Fibroblast of the aortic adventitia (primary cell): ENCODE results near the gene MYO5B. TPM values are rescaled to one million over a fixed set of nuclear protein-coding genes. Genes with fewer than 3 reads are reported as not detected.

Source experiments
- DNase-seq: peaks from one replicate; pipeline ENCODE4 v3.0.0-alpha.2; 2010; ENCODE audit warnings: low read depth
- H3K4me3 ChIP-seq: 2 replicates; pipeline ENCODE4 v1.5.1; 2011; ENCODE audit warnings: low read depth, mild to moderate bottlenecking, control low read depth, low read length, moderate library complexity
- total RNA-seq: library from RNA; depleted of rRNA; stranded (reverse); fragments of >200 nt; gene quantifications from 2 replicates; pipeline ENCODE4 v1.2.3, GENCODE V29; 2012; ENCODE audit warnings: low replicate concordance
- TF ChIP-seq, protein P1 (sequence below): IDR thresholded peaks from 2 replicates; pipeline ENCODE4 v1.5.1; 2011; ENCODE audit warnings: mild to moderate bottlenecking, low read length, control low read depth, inconsistent platforms; ENCODE audit not compliant: insufficient read depth

Gene MYO5B
- total RNA-seq, 1 donor = 0.09 TPM

DNA sequence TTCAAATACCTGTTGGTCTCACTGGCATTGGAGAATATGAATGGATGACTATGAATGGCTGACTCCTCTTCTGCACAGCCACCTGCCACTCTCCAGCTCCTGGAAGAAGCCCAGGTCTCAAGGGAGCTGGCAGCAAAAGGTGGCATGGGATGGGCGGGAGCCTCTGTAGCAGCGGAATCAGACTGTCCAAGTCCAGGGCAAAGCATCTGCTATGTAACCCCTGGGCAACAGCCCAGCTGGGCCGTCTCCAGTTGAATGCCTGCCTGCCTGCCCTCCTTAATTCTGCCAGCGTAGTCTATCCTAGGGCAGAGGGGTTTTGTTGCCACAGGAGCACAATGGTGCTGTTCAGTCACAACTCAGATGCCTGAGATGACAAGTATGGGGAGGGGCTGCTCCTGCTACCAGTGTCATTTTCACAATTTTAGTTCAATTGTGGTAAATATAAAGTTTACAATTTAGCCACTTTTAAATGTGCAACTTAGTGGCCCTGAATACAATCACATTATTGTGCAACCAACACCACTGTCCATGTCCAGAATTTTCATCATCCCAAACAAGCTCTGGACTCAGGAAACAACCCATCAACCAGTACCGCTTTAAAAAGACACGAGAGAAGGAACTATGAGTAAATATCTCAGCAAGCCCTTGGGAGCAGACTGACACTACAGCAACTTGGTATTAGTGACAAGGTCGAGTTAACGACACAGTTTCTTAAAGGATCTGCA is 115.2 kb downstream of the MYO5B start:
- no peak overlapping the region for H3K4me3 ChIP-seq
- TF ChIP-seq, protein P1, sequence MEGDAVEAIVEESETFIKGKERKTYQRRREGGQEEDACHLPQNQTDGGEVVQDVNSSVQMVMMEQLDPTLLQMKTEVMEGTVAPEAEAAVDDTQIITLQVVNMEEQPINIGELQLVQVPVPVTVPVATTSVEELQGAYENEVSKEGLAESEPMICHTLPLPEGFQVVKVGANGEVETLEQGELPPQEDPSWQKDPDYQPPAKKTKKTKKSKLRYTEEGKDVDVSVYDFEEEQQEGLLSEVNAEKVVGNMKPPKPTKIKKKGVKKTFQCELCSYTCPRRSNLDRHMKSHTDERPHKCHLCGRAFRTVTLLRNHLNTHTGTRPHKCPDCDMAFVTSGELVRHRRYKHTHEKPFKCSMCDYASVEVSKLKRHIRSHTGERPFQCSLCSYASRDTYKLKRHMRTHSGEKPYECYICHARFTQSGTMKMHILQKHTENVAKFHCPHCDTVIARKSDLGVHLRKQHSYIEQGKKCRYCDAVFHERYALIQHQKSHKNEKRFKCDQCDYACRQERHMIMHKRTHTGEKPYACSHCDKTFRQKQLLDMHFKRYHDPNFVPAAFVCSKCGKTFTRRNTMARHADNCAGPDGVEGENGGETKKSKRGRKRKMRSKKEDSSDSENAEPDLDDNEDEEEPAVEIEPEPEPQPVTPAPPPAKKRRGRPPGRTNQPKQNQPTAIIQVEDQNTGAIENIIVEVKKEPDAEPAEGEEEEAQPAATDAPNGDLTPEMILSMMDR = no peak
- no peak for DNase-seq

DNA sequence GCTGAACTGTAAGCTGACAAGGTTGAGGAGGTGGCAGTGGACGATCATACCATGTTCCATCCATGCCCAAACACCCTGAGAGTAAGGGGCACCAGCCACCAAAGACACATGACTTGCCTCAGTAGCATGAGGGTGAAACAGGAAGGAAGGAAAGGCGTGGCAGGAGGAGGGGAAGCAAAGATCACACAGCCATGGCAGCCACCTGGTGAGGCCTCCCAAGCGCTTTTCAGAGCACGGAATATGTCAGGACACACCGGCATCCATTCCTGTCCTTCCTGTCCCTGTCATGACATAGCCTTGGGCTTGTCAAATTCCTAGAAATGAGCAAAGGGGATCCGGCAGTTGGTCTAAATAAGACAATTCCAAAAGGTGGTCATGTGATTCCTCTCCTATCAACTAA is 118.7 kb downstream of the MYO5B start:
- no peak for DNase-seq
- no peak overlapping the region for H3K4me3 ChIP-seq
- TF ChIP-seq, protein P1 = no peak

DNA sequence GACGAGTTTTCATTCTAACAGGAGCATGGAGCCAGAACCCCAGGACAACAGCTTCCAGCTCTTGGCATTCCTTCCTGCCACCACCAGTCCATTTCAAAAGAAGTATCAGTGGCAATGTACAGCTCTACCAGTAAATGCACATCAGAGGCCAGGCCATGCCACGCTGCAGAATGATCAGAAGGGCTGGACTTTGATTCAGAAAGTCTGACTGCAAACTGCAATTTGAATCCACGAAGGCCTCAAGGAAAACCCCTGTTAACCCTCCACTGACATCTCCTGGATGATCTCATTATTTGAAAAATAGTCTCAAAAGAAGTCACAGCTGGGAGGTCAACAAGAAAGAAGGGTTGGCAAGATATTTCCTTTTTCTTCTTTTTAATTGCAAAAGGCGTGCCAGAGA is 119.2 kb downstream of the MYO5B start:
- DNase-seq = no peak
- no peak overlapping the region for H3K4me3 ChIP-seq
- TF ChIP-seq, protein P1 = no peak

DNA sequence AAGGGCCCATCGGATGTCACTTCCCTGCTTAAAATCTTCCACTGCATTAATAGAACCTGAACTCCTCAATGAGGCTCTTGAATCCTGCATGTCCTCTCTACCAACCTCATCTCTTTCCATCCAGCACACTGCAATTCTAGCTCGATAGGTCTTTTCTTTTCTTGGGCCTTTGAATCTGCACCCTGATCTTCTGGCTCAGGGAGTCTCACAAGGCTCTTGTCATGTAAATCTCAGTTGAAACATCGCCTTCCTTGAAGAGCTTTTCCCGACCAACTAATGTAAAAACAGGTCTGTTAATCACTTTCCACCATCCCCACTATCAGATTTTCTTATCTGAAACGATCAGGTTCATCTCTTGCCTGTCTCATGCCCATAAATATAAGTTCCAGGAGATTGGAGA is 120.5 kb downstream of the MYO5B start:
- no peak overlapping the region for H3K4me3 ChIP-seq
- TF ChIP-seq, protein P1 = no peak
- no peak for DNase-seq

DNA sequence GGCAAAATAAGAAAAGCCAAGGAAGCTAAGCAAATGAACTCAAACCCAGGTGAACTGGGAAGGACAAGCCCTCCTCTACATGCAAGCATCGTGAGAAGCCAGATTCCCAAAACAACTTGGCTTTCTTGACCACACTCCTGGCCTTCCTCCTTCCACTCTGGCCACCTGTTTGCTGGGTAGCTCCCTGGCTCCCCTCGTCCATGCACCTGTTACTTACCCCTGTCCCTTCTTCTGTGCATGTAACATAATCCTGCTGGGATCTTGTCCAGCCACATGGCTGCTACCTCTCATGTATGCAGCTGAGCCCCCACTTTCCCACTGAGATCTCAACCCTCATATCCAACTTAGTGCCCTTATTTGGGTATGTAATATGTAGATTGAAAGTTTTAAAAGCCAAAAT is 121.6 kb downstream of the MYO5B start:
- H3K4me3 ChIP-seq = no peak overlapping the region
- TF ChIP-seq, protein P1 = no peak
- no peak for DNase-seq

DNA sequence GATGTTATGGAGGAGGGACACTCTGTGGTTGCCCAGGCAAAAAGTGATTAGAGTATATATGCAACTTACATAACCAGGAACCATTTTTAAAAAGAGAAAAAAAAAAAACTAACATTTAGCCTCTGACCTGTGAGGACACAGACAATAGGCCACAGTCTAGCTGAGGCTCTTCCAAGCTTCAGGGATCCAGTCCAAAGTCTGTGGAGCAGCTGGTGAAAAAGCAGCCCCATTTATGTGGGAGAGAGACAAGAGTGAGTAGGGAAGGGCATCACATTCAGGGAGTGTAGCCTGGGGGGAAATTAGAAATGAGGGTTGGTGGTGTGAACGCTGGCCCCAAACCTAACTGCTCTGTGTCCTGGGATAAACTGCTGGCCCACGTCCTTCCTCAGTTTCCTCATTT is 122.8 kb downstream of the MYO5B start:
- TF ChIP-seq, protein P1 = no peak
- H3K4me3 ChIP-seq = no peak overlapping the region
- no peak for DNase-seq

DNA sequence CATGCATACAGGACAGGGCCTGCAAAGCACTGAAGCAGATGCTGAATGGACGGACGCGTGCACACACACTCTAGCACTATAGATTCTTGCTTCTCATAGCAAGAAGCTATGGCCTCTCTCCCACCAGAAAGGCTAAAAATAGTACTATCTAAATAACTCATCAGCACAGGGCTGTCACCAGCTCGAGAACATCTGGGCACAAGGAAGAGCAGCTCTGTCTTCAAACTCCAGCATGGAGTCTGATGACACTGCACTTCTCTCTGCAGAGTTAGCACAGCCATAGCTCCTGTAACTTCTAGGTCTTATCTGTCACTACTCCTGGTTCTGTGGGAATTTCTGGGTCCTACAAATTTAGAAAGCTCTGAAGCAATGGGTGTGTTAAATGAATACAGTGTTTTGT is 123.5 kb downstream of the MYO5B start:
- no peak overlapping the region for H3K4me3 ChIP-seq
- DNase-seq = no peak
- TF ChIP-seq, protein P1 = no peak
